Heart right ventricle (tissue), 16 donors: ENCODE measurements around the gene FDXACB1. TPM values are rescaled to one million over a fixed set of nuclear protein-coding genes. Genes with fewer than 3 reads are reported as not detected.

ENCODE experiments used
- ATAC-seq, 8 donors: fragments of 200-7000 bp; cut with Tn5 transposase; one replicate each; pipeline ENCODE4 v1.9.1; 2020; ENCODE audit warnings: mild to moderate bottlenecking in 8 of 8, moderate library complexity in 8 of 8, moderate number of reproducible peaks in 1 of 8
- DNase-seq, 2 donors: peaks; one replicate each; pipeline ENCODE4 v3.0.0-alpha.2; 2020
- H3K27ac ChIP-seq, 10 donors: fragments of 200-600 bp; sonication (generic) in 2 of 10; one replicate each; pipeline versions ENCODE4 v1.5.0 to v1.8.0; 2020 to 2022; ENCODE audit warnings: mild to moderate bottlenecking in 3 of 10
- H3K27me3 ChIP-seq, 7 donors: fragments of 200-600 bp; one replicate each; pipeline ENCODE4 v1.8.0; 2021 to 2022; ENCODE audit warnings: mild to moderate bottlenecking in 2 of 7
- H3K36me3 ChIP-seq, 9 donors: fragments of 200-600 bp; sonication (generic) in 1 of 9; one replicate each; pipeline versions ENCODE4 v1.5.0 to v1.8.0; 2020 to 2022; ENCODE audit warnings: mild to moderate bottlenecking in 2 of 9
- H3K4me1 ChIP-seq, 9 donors: fragments of 200-600 bp; sonication (generic) in 1 of 9; one replicate each; pipeline versions ENCODE4 v1.5.0 to v1.8.0; 2020 to 2022; ENCODE audit warnings: mild to moderate bottlenecking in 4 of 9
- H3K4me3 ChIP-seq, 10 donors: fragments of 200-600 bp; sonication (generic) in 2 of 10; one replicate each; pipeline versions ENCODE4 v1.5.0 to v1.8.0; 2020 to 2022; ENCODE audit warnings: mild to moderate bottlenecking in 7 of 10, moderate library complexity in 2 of 10
- H3K9me3 ChIP-seq, 11 donors: fragments of 200-600 bp in 10 of 11; sonication (generic) in 2 of 11; one replicate each; pipeline versions ENCODE4 v1.5.0 to v1.8.0; 2013 to 2022; ENCODE audit warnings: mild to moderate bottlenecking in 2 of 11, control low read depth in 1 of 11, moderate library complexity in 1 of 11
- CTCF ChIP-seq, 9 donors: fragments of 200-600 bp; sonication (generic) in 2 of 9; IDR thresholded peaks; one replicate each; pipeline versions ENCODE4 v1.5.0 to v1.8.0; 2021 to 2022; ENCODE audit warnings: antibody characterized with exemption in 9 of 9, mild to moderate bottlenecking in 5 of 9, moderate library complexity in 1 of 9
- WGBS, 2 donors: extraction: QIAGEN DNeasy Blood & Tissue Kit; methylation state at CpG; one replicate each; pipeline ENCODE4 v1.1.7; 2013; ENCODE audit warnings: inconsistent platforms in 1 of 2; 5-methylcytosine and 5-hydroxymethylcytosine counted together
- intact Hi-C, 10 donors: fragments of 100-400 bp; cut with DNase I; formaldehyde crosslinking; loops; one replicate each; pipeline versions ENCODE4 v1.11.1 to v1.14.2; 2022
- polyA plus RNA-seq, 2 donors: library from polyadenylated mRNA; stranded (reverse); fragments of 200-250 nt; gene quantifications; one replicate each; pipeline ENCODE4 v1.2.3, GENCODE V29; 2013
- total RNA-seq, 10 donors: library from RNA; stranded (reverse); fragmentation: NEBNext Ultra II Directional in 3 of 10; extraction: Animal tissue kit (Norgen Biotek cat#: 25700) in 3 of 10; gene quantifications; one replicate each; pipeline versions ENCODE4 v1.2.1 to v1.2.4, GENCODE V29; 2021 to 2023
- donor health status: Arrhythmogenic right ventricular cardiomyopathy.
- donor health status: ischemic (EF 13 %, LVEDD 7.1; RV severe dilation, severe dysfunction).
- donor health status: healthy with polysubstance abuse.
- donor health status: DM: no; HTN: yes; CAD: no.
- donor health status: DM: no; HTN: no; CAD: no.
- donor health status: ischemic (EF 25% LVEDD 6.9; RV normal size, moderate dysfunction).
- donor health status: ischemic (EF 25% LVEDD 5.7; RV mildly dilated, moderate dysfunction).
- donor health status: healthy.
- donor health status: DM: yes; HTN: yes; CAD: no.
- donor health status: Ischemic cardiomyopathy.
- donor health status: ischemic (EF 35%, LVEDD 5.7; RV mildly dilated, moderate dysfunction).
- donor health status: nonischemic (EF 11% LVEDD 7.7; RV severe dilation, severe dysfunction).
- donor health status: DM: yes; HTN: yes; CAD: no.
- donor health status: PGD.
- donor health status: ischemic (EF 29% LVEDD 5.4; RV normal size, mild dysfunction).
- donor health status: nonischemic (EF 23%, LVEDD 6.1; RV moderate dilation, normal function).

FDXACB1 gene
- total and polyA plus RNA-seq, 12 donors = 0.86 to 2.0 (median 1.4) TPM

DNA sequence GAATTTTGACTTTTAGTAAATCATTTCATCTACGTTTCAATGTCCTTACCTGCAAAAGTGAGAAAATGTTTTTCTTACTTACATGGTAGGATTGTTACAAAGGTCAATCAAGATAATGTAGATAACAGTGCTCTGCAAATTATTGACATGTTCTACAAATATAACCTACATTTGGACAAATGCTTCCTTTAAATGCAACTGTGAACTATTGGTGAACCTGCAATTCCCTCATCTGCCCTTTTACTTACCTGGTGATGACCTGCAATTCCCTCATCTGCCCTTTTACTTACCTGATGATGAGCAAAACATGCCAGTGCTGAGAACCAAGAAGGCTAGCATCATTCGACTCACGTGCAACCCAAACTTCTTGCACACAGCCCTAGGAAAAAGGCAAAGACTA is 18.7 kb downstream of the FDXACB1 start:
- ATAC-seq (no peak), DNase-seq (no peak)
- no peak for TF ChIP-seq CTCF (IDR thresholded peaks at IDR 0.05)
- Histone ChIP-seq H3K27me3 (no peaks in the 10 kb centered on the region), H3K36me3 (peaks cover 0 to 100% (median 40%) of the 10 kb centered on the region in 9 donors), H3K9me3 (no peaks in the 10 kb centered on the region), H3K4me3 (no peak overlapping the region), H3K27ac (no peak overlapping the region), H3K4me1 (no peaks in the 10 kb centered on the region)
- intact Hi-C loops = no loop called here
- WGBS, 2 donors = 93 to 95% methylated on average over 3 of the region's 3 CpGs

DNA sequence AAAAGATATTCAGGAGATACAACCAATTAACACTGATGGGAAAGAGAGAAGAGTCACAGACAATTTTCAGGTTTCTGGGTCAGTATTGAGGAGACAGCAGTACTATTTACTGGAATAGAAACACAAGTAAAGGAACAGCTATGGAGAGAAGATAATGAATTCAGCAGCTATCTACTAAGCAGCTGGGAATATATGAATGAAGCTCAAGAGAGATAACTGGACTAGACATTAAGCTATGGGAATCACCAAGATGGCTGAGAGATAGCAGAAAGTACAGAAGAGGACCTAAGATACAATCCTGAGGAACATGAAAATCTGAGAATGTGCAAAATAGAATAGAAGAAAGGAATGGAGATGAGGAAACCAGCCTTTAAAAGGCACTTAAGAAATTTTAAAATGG is 23.5 kb downstream of the FDXACB1 start:
- intact Hi-C loops = no loop called here
- H3K27me3 ChIP-seq = no peaks in the 10 kb centered on the region
- H3K36me3 ChIP-seq = peaks cover 0 to 100% (median 32%) of the 10 kb centered on the region in 9 donors
- no peaks in the 10 kb centered on the region for H3K9me3 ChIP-seq
- no peak overlapping the region for H3K4me3 ChIP-seq
- DNase-seq (no peak), ATAC-seq (no peak)
- no peak overlapping the region for H3K27ac ChIP-seq
- no peaks in the 10 kb centered on the region for H3K4me1 ChIP-seq
- no peak for TF ChIP-seq CTCF (IDR thresholded peaks at IDR 0.05)

GRCh38 chr11:111852103-111852502 is 26.9 kb downstream of the FDXACB1 start:
- TF ChIP-seq CTCF (IDR thresholded peaks at IDR 0.05) = no peak
- Histone ChIP-seq H3K4me3 (no peak overlapping the region), H3K27ac (no peak overlapping the region), H3K36me3 (peaks cover 0 to 100% (median 22%) of the 10 kb centered on the region in 9 donors), H3K27me3 (no peaks in the 10 kb centered on the region), H3K9me3 (no peaks in the 10 kb centered on the region), H3K4me1 (peaks cover 0 to 4% (median 0%) of the 10 kb centered on the region in 9 donors)
- intact Hi-C loops = no loop called here
- WGBS, 2 donors = 83 to 89% methylated on average over 2 of the region's 2 CpGs
- DNase-seq (no peak), ATAC-seq (no peak)

DNA sequence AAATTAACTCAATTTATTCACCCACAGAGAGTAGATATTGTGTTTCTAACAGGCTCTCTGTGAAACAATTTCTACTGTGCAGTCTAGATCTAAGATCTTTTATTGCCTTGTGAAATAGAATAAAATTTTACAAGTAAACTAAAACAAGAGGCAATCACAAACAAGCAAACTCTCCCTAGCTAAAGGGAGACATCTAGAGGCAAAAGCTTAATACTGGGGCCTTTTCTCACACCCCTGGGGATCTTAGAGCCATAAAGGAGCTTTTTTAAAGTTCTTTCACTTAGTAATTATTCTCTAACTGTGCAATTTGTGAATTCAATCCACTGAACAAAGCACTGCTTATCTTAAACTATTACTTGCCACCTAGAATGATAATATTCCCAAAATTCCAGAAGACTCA is 27.3 kb downstream of the FDXACB1 start:
- H3K27me3 ChIP-seq = no peaks in the 10 kb centered on the region
- no peak for DNase-seq
- peaks cover 0 to 8% (median 3%) of the 10 kb centered on the region in 9 donors for H3K4me1 ChIP-seq
- H3K4me3 ChIP-seq = no peak overlapping the region
- H3K27ac ChIP-seq = no peak overlapping the region
- no peak for ATAC-seq
- H3K9me3 ChIP-seq = no peaks in the 10 kb centered on the region
- TF ChIP-seq CTCF (IDR thresholded peaks at IDR 0.05) = peak in 6 of 9 donors; percentile 11 to 42 (median 28)
- intact Hi-C loops = no loop called here
- peaks cover 0 to 100% (median 18%) of the 10 kb centered on the region in 9 donors for H3K36me3 ChIP-seq
